AG09309 (cell line): ENCODE data around the gene UTP18.

Experiments used
- DNase-seq: peaks from one replicate; pipeline ENCODE4 v3.0.0-alpha.2; 2010; ENCODE audit warnings: low read depth
- H3K4me3 ChIP-seq: 2 replicates; pipeline ENCODE4 v1.5.1; 2011; ENCODE audit warnings: mild to moderate bottlenecking, low read depth, low read length, moderate library complexity; ENCODE audit not compliant: control insufficient read depth
- CTCF ChIP-seq: IDR thresholded peaks from 2 replicates; pipeline ENCODE4 v1.5.1; 2011; ENCODE audit warnings: mild to moderate bottlenecking, low read depth, low read length, inconsistent platforms; ENCODE audit not compliant: insufficient read depth, control insufficient read depth; ENCODE audit errors: missing control alignments

Gene UTP18

GRCh38 chr17:51245535-51245934, 14.8 kb upstream of the UTP18 start:
- DNase-seq = no peak
- no peak for TF ChIP-seq CTCF
- H3K4me3 ChIP-seq = no peak overlapping the region

- TF ChIP-seq CTCF = no peak
Observed at GRCh38 chr17:51250314-51250840, 10.0 kb upstream of the UTP18 start.

GRCh38 chr17:51251010-51251409, 9.3 kb upstream of the UTP18 start:
- no peak overlapping the region for H3K4me3 ChIP-seq
- DNase-seq = no peak
- no peak for TF ChIP-seq CTCF

More at GRCh38 chr17:51250314-51250840, 10.0 kb upstream of the UTP18 start:
- no peak overlapping the region for H3K4me3 ChIP-seq
- DNase-seq = no peak

- no peak overlapping the region for H3K4me3 ChIP-seq
- DNase-seq = no peak
- no peak for TF ChIP-seq CTCF
Observed at GRCh38 chr17:51255673-51256072, 4.7 kb upstream of the UTP18 start.

- TF ChIP-seq CTCF = no peak
- no peak overlapping the region for H3K4me3 ChIP-seq
- DNase-seq = no peak
Observed at GRCh38 chr17:51256101-51256500, 4.2 kb upstream of the UTP18 start.

- DNase-seq = peak; percentile 14
- TF ChIP-seq CTCF = no peak
- H3K4me3 ChIP-seq = no peak overlapping the region
Observed at GRCh38 chr17:51257150-51258081, 2.9 kb upstream of the UTP18 start.
